SJSA1 (cell line): ENCODE data around the gene IER3IP1. TPM values are rescaled to one million over a fixed set of nuclear protein-coding genes. Genes with fewer than 3 reads are reported as not detected.
A peak's percentile ranks its signal among the peaks of the same experiment; 100 is the strongest.
"Not testable (repeated sequence)": the region's sequence is repeated elsewhere in the genome, so short reads cannot be mapped to it uniquely, and the experiment has no call there.

ENCODE experiments used
- DNase-seq, 2 experiments: peaks; one replicate each; pipeline ENCODE4 v3.0.0-alpha.2; 2015 to 2020; ENCODE audit warnings: low spot score in 2 of 2, low read depth in 1 of 2
- H3K27ac ChIP-seq: fragments of 250-450 bp; sonication (Bioruptor Pico); 2 replicates; pipeline ENCODE4 v1.5.1; 2020; ENCODE audit warnings: mild to moderate bottlenecking, moderate library complexity
- H3K27me3 ChIP-seq: fragments of 250-450 bp; sonication (Bioruptor Pico); replicated peaks from 2 replicates; pipeline ENCODE4 v1.5.1; 2020; ENCODE audit warnings: mild to moderate bottlenecking, moderate library complexity
- H3K36me3 ChIP-seq: fragments of 250-450 bp; sonication (Bioruptor Pico); 2 replicates; pipeline ENCODE4 v1.5.1; 2020; ENCODE audit warnings: mild to moderate bottlenecking
- H3K4me1 ChIP-seq: fragments of 250-450 bp; sonication (Bioruptor Pico); replicated peaks from 2 replicates; pipeline ENCODE4 v1.6.1; 2021; ENCODE audit warnings: mild to moderate bottlenecking
- H3K4me3 ChIP-seq: fragments of 250-450 bp; sonication (Bioruptor Pico); 2 replicates; pipeline ENCODE4 v1.5.1; 2020; ENCODE audit warnings: mild to moderate bottlenecking
- H3K9me3 ChIP-seq: fragments of 250-450 bp; sonication (Bioruptor Pico); replicated peaks from 2 replicates; pipeline ENCODE4 v1.5.1; 2020; ENCODE audit warnings: mild to moderate bottlenecking
- total RNA-seq: library from RNA; depleted of rRNA; stranded (reverse); fragments of >200 nt; shearing (Covaris generic); gene quantifications from 2 replicates; pipeline ENCODE4 v1.2.3, GENCODE V29; 2014

Gene IER3IP1
- total RNA-seq, 1 experiment from 2014 or later, result 45.3 TPM

DNA sequence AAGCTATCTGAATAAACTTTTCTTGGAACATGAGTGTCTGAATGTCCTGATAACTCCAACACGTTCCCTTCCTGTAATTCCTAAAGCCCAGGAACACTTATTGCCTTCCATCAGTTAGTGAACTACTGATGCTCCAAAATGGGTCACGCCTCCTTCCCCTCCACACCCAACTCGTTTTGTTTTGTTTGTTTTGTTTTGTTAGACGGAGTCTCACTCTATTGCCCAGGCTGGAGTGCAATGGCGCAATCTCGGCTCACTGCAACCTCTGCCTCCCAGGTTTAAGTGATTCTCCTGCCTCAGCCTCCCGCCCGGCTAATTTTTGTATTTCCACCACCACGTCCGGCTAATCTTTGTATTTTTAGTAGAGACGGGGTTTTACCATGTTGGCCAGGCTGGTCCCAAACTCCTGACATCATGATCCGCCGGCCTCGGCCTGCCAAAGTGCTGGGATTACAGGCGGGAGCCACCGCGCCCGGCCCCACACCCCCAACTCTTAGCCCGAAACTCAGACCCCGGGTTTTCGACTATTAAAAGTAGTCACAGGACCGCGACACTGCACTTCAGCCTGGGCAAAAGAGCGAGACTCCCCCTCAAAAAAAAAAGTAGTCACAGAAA is 774 bp downstream of the IER3IP1 start:
- Histone ChIP-seq H3K9me3 (no peaks in the 10 kb centered on the region), H3K4me3 (peak overlapping the region; percentile 83), H3K27me3 (no peaks in the 10 kb centered on the region), H3K4me1 (peaks cover 8% of the 10 kb centered on the region), H3K27ac (peak overlapping the region; percentile 70), H3K36me3 (peaks cover 37% of the 10 kb centered on the region)
- peak in 1 of 2 experiments; percentile 19 for DNase-seq

DNA sequence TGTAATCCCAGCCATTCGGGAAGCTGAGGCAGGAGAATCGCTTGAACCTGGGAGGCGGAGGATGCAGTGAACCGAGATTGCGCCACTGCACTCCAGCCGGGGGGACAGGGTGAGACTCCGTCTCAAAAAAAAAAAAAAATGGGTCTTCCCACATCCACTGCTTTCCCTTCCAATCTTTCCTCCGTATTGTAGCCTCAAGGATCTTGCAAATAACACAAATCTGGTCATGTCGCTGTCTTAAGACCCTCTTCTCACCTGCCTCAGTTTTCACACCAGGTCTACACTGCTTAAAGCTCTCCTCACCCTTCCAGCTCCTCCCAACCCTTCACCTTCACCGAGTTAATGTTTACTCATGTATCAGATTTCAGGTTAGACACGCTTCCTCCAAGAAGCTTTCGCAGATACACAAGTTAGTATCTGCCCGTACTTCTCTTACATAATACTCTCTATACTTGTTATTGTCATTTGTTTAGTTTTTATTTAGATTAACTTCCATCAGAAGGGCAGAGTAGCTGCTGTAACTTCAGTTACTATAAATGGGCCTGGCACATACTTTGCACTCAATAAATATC is 1.5 kb downstream of the IER3IP1 start:
- peak overlapping the region; percentile 83 for H3K4me3 ChIP-seq
- DNase-seq, result no peak
- H3K36me3 ChIP-seq, result peaks cover 37% of the 10 kb centered on the region
- no peaks in the 10 kb centered on the region for H3K9me3 ChIP-seq
- no peak overlapping the region for H3K27ac ChIP-seq
- H3K4me1 ChIP-seq, result peaks cover 8% of the 10 kb centered on the region
- H3K27me3 ChIP-seq, result no peaks in the 10 kb centered on the region

DNA sequence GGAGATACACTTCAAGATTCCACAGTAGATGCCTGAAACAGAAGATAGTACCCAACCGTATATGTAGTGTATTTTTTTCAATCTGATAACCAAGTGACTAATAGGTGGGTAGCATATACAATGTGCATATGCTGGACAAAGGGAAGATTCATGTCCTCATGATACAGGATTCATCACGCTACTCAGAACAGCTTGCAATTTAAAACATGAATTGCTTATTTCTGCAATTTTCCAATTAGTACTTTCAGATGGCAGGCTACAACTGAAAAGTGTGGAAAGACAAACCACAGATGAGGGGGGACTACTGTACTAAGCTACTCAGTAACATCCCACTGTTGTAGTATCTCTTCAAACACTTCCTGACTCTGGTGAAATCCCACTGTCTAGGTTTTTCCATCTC is 3.7 kb downstream of the IER3IP1 start:
- no peak for DNase-seq
- no peak overlapping the region for H3K27ac ChIP-seq
- H3K4me1 ChIP-seq, result peaks cover 8% of the 10 kb centered on the region
- no peaks in the 10 kb centered on the region for H3K9me3 ChIP-seq
- peaks cover 37% of the 10 kb centered on the region for H3K36me3 ChIP-seq
- H3K27me3 ChIP-seq, result no peaks in the 10 kb centered on the region
- H3K4me3 ChIP-seq, result no peak overlapping the region

DNA sequence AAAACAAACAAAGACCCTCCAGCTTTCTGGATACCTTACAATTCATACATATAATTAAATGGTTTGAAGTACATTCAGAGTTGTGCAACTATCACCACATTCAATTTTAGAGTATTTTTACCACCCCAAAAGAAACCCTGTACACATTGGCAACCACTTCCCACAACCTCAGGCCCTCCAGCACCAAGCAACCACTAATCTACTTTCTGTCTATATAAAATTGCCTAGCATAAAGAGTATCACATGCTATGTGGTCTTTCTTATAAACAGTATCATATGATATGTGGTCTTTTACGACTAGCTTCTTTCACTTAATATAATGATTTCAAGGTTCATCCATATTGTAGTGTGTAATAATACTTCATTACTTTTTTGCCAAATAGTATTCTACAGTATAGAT is 7.3 kb downstream of the IER3IP1 start:
- Histone ChIP-seq H3K36me3 (peaks cover 19% of the 10 kb centered on the region), H3K4me1 (no peaks in the 10 kb centered on the region), H3K4me3 (no peak overlapping the region), H3K9me3 (no peaks in the 10 kb centered on the region), H3K27me3 (no peaks in the 10 kb centered on the region), H3K27ac (no peak overlapping the region)
- no peak for DNase-seq

DNA sequence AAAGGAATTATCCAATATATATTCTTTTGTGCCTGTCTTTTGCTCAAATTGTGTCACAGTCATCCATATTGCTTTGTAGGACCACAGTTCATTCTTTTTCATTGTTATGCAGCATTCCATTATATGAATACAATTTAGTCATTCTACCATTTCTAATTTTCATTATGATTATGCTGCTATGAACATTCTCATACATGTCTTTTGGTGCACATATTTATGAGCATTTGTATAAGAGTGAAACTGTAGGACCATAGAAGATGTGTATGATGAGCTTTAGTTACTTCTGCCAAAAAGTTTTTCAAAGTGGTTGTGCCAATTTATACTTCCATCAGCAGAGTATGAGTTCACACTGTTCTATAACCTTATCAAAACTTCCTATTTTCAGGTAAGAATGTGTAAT is 7.7 kb downstream of the IER3IP1 start:
- no peak for DNase-seq
- H3K4me1 ChIP-seq, result no peaks in the 10 kb centered on the region
- H3K4me3 ChIP-seq, result no peak overlapping the region
- H3K9me3 ChIP-seq, result no peaks in the 10 kb centered on the region
- H3K27ac ChIP-seq, result no peak overlapping the region
- H3K36me3 ChIP-seq, result peaks cover 15% of the 10 kb centered on the region
- no peaks in the 10 kb centered on the region for H3K27me3 ChIP-seq

DNA sequence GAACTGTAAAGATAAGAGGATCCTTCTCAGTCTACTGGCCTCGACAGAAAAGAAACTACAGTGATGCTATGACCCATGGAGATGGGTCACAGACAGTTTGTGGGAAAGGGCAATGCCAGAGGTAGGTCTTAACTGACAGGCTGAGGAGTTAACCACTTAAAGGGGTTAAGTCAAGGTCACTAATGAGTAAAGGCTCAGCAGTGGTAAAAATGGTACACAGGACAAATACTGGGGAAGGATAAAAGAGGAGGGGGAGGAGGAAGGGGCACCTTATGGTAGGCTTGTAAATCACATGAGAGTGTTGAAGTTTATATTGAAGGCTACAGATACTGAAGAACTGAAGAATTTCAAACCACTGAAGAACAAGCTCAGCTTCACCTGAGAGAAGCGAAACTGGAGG is 9.9 kb downstream of the IER3IP1 start:
- Histone ChIP-seq H3K27ac (no peak overlapping the region), H3K36me3 (no peaks in the 10 kb centered on the region), H3K9me3 (no peaks in the 10 kb centered on the region), H3K27me3 (no peaks in the 10 kb centered on the region), H3K4me3 (no peak overlapping the region), H3K4me1 (no peaks in the 10 kb centered on the region)
- no peak for DNase-seq

DNA sequence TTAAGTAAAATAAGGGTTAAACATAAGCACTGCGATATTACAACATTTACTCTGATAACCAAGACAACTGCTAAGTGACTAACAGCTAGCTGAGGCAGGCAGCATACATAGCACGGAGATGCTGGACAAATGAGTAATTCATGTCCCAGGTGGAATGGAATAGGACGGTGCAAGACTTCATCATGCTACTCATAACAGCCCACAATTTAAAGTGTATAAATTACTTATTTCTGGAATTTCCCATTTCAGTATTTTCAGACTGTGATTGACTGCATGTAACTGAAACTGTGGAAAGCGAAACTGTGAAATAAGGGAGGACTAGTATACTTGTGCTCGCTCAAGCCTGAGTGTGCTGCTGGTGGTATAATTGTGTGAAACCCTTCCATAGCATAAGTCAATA is 12.9 kb downstream of the IER3IP1 start:
- no peak overlapping the region; the same call in 1 of the 2 replicates for H3K27ac ChIP-seq
- no peak overlapping the region for H3K4me3 ChIP-seq

DNA sequence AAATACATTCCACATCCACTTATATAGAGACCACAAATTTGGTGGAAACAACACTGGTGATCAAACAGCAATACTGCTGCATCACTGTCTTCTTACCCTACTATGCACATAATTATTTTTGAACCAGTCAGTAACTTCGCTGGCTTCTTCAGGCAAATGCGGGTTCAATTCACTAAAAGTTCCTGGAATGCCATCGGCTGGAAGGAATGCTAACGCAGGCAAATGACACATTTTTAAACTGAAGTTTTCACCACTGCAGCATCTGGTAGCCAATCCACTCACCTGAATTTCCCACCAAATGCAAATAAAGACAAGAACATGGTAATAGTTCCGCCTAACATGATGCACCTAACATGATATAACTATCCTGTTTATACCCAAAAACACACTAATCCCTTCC is 15.9 kb downstream of the IER3IP1 start:
- peaks cover 6% of the 10 kb centered on the region; the same call in 1 of the 2 replicates for H3K4me1 ChIP-seq
- H3K27me3 ChIP-seq, result no peaks in the 10 kb centered on the region
- H3K9me3 ChIP-seq, result no peaks in the 10 kb centered on the region
- H3K36me3 ChIP-seq, result peaks cover 12% of the 10 kb centered on the region
- H3K4me3 ChIP-seq, result no peak overlapping the region
- DNase-seq, result no peak
- no peak overlapping the region for H3K27ac ChIP-seq

More for the DNA sequence above, 12.9 kb downstream of the IER3IP1 start:
- no peaks in the 10 kb centered on the region for H3K36me3 ChIP-seq
- DNase-seq, result no peak
- no peaks in the 10 kb centered on the region for H3K9me3 ChIP-seq
- peaks cover 5% of the 10 kb centered on the region; the same call in 1 of the 2 replicates for H3K4me1 ChIP-seq
- H3K27me3 ChIP-seq, result no peaks in the 10 kb centered on the region

DNA sequence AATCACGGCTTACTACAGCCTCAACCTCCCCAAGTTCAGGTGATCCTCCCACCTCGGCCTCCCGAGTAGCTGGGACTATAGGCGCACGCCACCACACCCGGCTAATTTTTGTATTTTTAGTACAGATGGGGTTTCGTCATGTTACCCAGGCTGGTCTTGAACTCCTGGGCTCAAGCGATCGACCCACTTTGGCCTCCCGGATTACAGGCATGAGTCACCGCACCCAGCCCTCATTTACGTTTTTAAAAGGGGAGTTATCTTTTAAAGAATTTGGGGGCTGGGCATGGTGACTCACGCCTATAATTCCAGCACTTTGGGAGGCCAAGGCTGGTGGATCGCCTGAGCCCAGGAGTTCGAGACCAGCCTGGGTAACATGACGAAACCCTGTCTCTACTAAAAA is 17.8 kb downstream of the IER3IP1 start:
- peaks cover 29% of the 10 kb centered on the region for H3K36me3 ChIP-seq
- H3K4me3 ChIP-seq, H3K9me3 ChIP-seq, H3K4me1 ChIP-seq, H3K27me3 ChIP-seq, H3K27ac ChIP-seq: not testable (repeated sequence)
- DNase-seq, result peak; percentile 19 to 63

DNA sequence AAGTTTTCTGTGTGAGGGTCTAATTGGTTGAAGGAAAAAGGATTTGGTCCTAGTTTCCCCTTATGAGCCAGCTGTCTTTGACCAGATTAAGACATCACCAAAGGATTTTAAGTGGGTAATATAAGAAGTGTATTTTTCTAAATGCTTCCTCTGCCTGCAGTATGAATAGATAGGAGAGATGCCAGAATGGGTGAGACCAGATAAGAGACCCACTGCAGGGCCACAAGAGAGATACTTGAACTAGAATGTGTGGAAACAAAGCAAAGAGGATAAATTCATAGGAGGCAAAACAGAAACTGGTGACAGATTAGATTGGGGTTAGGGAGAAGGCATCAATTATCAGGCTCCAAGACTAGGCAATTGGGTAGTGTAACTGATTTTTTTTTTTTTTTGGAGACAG is 24.7 kb downstream of the IER3IP1 start:
- H3K4me1 ChIP-seq, result peaks cover 12% of the 10 kb centered on the region
- no peaks in the 10 kb centered on the region for H3K27me3 ChIP-seq
- no peak overlapping the region for H3K4me3 ChIP-seq
- no peak for DNase-seq
- no peak overlapping the region for H3K27ac ChIP-seq
- no peaks in the 10 kb centered on the region for H3K9me3 ChIP-seq
- peaks cover 27% of the 10 kb centered on the region for H3K36me3 ChIP-seq

DNA sequence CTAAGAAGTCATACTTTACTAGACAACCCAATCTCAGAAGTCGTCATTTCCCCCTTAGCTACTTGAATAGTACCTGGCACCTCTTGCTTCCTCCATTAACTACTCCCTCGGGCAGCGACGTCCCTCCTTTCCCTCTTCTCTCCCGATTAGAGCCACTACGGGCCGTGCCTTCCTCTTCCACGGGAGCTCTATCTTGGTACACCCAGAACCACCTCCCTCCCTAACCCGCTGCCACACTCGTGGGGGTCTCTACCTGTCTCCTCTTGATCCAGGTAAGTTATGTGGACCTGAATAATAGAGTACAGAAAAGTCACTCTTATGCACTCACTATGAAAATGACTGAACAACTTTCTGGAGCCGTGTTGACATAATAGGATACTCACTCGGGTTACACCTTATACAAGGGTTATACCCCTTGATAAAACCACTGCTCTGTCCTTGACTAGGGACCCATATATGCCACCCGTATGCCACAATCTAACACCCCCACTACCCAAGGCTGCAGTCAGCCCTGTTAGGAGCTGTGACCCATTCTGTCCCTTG is 25.3 kb downstream of the IER3IP1 start:
- H3K4me1 ChIP-seq, result peaks cover 12% of the 10 kb centered on the region
- H3K4me3 ChIP-seq, result peak overlapping the region; percentile 60
- no peak for DNase-seq
- H3K9me3 ChIP-seq, result no peaks in the 10 kb centered on the region
- no peaks in the 10 kb centered on the region for H3K27me3 ChIP-seq
- peak overlapping the region; percentile 30 for H3K27ac ChIP-seq
- peaks cover 22% of the 10 kb centered on the region for H3K36me3 ChIP-seq

DNA sequence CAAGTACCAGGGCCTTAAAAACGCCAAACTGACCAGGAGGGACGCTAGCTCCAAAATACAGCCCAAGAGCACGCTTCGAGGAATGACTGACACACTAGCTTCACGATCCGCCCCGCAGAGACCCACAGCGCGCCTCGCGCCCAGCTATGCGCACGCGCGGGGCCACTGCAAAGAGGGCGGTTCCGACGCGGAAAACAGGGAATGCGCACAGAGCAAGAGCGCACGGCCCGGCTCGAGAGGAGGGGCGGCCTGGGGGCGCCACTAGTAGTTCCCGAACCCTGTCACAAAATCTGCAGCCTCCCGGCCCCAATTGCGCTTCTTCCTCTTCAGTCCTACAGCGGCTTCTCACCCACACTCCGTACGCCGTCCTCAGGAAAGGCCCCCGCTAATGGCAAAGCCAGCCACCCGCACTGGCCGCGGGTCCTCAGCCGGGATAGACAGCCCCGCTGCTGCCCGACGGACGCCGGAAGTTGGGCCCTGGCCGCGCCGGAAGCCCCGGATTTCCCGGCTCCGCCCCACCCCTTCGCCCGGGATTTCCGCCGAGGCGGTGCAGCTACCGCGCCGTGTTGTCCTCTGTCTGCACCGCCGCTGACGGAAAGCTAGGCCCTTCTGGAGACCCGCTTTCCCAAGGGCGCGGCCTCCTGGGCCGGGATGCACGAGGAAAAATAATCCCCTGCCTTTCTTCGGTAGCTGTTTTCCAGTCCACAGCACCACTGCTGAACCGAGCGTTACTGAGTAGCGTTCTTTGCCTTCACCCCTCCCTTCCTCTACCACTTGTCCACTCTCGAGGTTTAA is 25.9 kb downstream of the IER3IP1 start, which contains the start of gene HDHD2:
HDHD2 (minus strand) TSS at position 472 of the 795 bp plus-strand sequence. CDS start 14,061 bp downstream, outside the sequence.
- no peaks in the 10 kb centered on the region for H3K9me3 ChIP-seq
- H3K4me3 ChIP-seq, result peak within 1 kb of the TSS; percentile 60
- H3K36me3 ChIP-seq, result peaks cover 17% of the 10 kb centered on the region
- H3K4me1 ChIP-seq, result peaks cover 12% of the 10 kb centered on the region
- H3K27me3 ChIP-seq, result no peaks in the 10 kb centered on the region
- peak; percentile 84 for DNase-seq
- H3K27ac ChIP-seq, result peak within 1 kb of the TSS; percentile 30

DNA sequence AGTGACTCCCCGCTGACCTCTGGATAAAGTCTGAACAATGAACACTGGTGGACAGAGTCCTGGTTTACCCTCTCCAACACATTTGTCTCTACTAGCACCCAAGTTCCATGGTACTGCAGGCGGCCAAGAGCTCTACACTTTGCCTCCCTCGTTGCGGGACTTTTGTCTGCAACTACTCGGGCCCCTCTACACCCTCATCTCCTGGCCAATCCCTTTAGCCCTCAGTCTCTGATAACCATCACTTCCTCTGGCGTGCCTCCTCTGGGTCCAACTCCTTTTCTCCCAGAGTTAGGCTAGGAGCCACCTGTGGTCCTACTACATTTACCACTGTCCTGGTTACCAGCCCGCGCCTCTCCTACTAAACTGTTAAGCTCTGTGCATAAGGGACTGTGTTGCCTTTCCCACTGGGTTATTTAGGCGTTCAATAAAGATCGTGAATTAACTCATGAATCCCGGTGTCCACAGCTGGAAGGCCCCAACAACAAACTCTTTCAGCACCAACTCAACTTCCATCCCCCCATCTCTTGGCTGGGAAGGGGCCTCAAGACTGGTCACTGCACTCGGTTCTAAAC is 26.6 kb downstream of the IER3IP1 start:
- H3K27me3 ChIP-seq, result no peaks in the 10 kb centered on the region
- peaks cover 10% of the 10 kb centered on the region for H3K36me3 ChIP-seq
- peaks cover 12% of the 10 kb centered on the region for H3K4me1 ChIP-seq
- H3K4me3 ChIP-seq, result peak overlapping the region; percentile 60
- H3K9me3 ChIP-seq, result no peaks in the 10 kb centered on the region
- DNase-seq, result peak in 1 of 2 experiments; percentile 2
- H3K27ac ChIP-seq, result peak overlapping the region; percentile 30
